ENCODE measurements around the gene LRRN3.

Gene LRRN3

DNA sequence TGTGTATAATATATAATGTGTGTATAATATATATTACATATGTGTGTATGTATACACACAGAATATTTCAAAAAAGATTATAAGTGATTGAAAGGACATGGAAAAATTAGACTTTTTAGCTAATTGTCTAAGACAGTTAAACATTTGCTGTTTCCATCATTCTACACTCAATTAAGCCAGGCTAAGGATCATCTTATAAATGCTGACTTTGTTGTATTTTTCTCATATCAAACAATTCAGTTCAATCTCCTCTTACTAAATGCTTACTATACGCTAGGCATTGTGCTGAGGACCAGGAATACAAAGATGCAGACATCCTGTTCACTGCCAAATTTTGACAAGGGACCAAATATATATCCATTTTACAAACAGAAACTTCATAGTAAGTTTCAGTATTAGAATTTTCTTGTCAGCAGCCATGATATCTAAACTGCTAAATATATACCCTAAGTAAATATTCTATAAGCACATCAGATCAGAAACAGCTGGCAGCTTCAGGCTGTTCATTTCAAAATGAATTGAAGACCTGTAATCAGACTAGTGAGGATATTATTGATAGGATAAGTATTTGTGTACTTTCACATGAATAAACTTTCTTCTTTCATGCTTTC is 10.3 kb upstream of the LRRN3 start:
- DNase-seq, result no peak

DNA sequence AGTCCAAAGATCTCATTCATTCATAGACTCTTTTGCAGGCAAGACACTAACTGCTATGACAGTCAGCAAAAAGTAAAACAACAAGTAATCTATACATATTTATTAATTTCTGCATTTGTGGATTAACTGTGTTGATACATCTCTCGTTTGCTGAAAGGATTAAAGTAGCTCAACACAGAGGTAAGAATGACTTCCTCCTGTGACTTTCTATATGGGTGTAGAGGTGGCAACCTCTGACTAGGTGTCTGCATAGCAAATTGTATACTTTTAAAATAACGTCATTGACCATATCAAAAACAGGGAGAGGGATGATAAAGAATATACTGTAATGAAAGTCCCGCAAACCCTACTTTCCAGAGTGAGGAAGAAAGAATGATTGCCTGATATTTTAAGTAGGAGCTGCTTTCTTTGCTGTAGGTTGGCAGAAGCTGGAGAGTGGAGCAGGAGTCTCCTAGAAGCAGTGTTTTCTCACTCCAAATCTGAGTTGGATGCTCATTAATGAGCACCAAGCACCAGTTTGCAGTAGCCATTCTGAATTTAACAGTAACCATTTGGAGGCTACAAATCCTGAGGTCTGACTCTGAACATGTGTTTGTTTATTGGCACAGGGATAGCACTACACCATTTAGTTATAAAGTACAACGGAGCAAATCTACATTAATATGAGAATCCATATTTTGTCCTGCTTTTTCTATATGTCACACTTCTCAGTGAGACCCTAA is 9.2 kb upstream of the LRRN3 start:
- no peak for DNase-seq

DNA sequence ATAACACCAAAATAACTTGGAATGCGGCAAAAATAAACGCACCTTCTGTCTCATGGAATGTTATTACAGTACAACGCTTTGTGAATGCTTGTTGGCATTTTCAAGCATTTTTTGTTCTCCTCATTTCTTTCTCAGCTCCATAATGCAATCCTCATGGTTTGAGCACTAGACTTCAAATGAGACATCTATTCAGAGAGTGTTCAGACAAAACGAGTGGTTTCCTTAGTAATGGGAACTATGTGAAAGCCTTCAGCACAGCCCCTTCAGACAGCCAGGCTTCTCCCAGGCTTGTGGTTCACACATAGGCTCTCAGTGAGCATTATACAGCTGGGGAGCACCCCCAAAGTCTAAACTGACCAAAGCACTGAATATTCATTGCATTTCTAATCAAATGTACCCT is 8.6 kb upstream of the LRRN3 start:
- no peak for DNase-seq

DNA sequence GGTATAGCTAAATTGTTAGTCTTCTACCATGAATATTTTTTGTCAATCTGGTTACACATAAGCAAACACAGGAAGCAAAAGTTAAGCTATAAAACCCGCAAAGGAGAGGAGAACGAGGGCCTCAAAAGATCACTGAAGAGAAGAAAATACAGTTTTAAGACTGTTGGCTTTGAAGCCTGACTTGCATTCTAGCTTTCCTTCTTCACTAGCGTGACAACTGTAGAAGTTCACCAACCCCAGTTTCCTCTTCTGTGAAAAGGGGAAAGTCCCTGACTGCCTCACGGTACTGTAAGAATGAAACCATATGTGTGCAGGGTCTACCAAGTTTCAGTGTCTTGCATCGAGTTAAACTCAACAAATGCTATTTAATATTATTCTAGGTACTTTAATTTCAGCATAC is 7.5 kb upstream of the LRRN3 start:
- DNase-seq, result peak; percentile 42

DNA sequence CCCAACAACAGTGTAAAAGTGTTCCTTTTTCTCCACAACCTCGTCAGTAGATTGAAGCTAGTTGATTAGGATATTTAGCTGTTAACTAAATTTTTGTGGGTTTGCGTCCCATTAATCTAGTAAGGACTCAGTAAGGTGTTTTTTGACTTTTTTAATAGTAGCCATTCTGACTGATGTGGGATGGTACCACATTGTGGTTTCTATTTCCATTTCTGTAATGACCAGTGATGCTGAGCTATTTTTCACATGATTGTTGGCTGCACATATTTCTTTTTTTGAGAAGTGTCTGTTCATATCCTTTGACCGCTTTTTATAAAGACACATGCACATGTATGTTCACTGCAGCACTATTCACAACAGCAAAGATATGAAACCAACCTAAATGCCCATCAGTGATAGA is 5.6 kb upstream of the LRRN3 start:
- no peak for DNase-seq

DNA sequence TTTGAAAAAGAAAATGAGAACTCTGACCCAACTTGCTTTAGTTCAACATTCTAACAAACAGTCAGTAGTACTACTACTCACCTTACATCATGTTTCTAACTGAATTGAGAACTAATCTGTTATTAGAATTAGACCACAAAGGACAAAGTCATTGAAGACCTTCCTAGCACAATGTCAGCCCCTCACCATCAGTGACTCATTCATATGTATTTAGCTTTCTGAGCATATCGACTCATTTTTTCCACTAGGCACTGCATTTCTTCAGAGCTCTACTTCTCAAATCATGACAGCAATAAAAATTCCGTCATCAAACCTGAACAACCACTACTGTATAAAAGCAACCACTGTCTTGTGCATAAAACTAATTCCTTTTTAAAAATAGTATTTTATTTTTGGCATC is 4.4 kb upstream of the LRRN3 start:
- no peak for DNase-seq

DNA sequence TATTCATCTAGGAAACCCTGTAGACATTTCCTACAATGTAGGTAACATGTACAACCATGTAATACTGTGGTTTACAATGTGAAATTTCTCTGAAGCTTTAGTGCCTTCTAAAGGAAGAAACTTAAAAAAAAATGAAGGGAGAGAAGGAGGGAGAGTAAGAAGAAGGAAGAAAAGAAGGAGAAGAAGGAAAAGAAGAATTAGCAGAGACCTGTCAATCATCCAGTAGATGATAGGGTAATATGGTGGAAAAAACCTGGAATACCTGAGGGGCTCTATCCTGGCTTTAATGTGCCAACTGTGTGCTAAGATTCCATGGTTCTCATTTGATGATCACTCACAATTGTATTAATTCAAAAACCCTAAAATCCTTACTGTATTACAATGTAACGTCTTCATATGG is 2.6 kb upstream of the LRRN3 start:
- DNase-seq, result no peak

DNA sequence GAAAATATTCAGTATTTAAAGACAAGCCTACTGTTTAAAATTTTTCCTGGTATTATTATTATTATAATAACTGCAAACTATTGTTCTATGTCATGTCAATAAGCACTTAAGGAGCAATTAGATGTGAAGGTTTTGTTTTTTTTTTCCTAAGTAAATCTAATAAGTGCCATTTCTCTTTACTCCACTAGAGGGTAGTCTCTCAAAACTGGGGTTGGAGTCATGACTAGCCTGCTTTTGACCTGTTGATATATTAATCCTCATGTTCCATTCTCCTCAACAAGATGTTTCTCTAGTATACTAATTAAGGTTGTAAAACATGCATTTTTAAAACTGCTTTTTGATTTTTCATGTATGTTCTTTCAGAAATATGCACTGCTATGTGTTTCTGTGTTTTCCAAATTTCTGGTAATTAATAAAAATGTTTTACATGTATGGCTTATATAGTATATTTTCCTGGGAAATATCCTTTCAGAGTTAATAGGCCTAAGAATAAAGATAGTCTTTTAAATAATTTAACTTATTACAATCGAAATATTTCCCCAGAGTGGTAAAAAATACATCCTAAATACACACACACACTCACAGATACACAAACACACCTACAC is 1.0 kb upstream of the LRRN3 start:
- DNase-seq, result no peak

DNA sequence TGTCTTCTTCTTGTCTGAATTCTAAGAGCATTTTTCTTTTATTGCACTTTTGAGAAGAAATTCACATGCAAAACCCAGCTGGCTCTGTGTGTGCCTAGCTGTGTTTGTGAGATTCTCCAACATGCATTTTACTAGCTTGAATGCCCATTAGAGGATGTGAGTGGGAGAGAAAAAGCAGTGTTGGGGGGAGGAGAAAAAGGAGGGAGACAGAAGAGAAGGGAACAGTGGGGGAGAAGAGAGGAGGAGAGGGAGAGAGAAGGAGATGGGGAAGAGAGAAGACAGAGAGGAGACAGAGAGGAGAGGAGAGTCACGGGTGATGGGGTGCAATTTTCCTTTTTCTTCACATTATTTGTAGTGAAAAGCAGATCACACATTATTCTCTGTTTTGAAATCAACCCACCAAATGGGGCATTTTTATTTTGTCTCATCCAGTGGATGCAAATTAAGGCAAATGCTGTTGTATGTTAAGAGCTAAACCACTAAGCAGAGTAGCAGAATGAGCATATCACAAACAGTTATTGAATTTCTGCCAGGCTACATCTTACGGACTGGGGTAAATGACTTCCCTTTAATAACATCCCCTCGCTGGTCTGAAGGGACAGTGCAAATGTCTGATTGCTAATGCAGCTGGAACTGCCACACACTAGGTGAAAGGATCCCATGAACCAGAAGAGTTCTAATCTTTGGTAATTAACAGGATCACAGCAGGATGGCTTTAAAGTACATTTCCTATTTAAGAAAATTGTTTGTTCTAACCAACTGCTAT is 849 bp downstream of the LRRN3 start:
- DNase-seq, result no peak

DNA sequence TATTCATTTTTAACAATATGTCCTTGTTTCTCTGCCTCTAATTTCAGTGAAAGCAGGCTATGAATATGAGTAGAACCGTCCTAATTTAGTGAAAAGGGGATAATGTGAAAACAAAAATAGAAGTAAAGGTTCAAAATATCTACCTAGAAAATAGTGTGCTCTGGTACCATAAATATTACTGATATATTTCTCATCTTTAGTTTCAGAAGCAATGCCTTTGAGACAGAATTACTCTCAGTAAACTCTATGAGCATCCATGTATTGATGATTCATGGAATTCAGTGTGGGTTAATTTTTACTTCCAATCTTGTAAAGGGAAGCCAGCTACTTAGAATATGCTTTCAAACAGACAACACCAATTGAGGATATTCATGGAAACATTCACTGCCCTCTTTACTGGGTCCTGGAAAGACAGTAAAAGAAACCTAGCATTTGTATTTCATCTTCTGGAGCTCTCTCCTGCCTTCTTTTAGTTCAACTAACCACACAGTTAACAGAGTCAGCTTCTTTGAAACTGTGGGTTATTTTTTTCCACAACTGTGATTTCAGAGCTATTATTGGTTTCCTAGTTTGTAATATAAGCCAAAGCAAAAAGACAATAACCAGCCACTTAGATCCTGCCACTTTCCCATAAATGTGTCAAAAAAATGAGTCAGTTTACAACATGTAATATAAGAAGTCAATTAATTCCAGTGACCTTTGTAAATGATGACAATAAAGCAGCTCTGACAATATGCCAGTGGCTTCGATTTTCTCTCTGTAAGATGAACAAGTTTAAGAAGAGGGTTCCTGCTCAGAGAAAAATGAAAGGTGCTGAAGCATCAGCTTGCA is 1.7 kb downstream of the LRRN3 start:
- no peak for DNase-seq

DNA sequence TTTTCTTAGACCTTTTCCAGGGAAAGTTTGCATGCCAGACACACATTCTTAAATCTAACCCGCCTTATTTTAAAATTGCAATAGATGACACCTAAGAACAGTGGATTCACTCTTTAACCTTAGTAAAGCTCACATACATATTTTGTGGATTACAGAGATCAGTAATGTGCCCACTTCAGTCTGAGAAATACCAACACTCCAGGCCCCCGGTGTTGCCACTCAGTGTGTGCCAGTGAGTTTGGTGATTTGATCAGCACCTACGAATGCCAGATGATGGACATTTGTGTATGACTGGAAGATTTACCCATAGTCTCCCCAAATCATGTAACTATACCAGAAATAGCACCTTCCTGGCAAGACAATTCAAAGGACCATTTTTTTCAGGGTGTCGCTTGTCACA is 2.6 kb downstream of the LRRN3 start:
- DNase-seq, result no peak

DNA sequence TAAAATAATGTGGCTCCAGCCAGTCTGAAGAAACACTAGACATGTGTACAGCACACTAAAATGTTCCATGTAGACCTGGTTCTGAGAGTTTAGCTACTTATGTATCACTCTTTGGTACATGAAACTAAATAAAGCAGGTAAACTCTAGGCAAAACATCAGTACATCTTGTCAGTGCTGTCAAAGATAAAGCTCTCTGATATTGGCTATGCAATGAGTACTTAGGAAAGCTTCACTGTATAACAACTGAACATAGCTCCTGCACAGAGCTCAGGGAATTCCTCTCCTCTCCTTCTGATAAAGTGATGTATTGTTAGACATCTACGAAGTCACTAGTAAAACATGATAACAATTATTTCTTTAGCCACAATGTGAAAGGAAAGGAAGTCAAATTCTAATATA is 3.5 kb downstream of the LRRN3 start:
- no peak for DNase-seq

DNA sequence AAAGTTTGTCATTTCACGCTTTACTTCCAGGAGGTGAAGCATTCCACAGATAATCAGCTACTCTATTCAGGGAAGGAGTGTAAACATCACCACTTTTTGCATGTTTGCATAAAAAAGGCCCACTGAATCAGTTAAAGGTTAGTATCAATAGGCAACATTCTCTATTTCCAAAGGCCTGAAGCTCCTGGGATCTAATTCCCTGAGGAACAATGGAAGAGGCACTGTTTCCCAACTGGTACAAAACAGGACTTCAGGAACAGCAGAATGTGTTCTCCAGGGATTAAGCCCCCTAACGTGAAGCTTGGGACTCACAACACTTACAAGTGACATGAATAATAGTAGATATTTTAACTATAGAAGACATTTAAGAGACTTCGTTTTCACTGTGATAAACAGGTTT is 6.1 kb downstream of the LRRN3 start:
- no peak for DNase-seq

DNA sequence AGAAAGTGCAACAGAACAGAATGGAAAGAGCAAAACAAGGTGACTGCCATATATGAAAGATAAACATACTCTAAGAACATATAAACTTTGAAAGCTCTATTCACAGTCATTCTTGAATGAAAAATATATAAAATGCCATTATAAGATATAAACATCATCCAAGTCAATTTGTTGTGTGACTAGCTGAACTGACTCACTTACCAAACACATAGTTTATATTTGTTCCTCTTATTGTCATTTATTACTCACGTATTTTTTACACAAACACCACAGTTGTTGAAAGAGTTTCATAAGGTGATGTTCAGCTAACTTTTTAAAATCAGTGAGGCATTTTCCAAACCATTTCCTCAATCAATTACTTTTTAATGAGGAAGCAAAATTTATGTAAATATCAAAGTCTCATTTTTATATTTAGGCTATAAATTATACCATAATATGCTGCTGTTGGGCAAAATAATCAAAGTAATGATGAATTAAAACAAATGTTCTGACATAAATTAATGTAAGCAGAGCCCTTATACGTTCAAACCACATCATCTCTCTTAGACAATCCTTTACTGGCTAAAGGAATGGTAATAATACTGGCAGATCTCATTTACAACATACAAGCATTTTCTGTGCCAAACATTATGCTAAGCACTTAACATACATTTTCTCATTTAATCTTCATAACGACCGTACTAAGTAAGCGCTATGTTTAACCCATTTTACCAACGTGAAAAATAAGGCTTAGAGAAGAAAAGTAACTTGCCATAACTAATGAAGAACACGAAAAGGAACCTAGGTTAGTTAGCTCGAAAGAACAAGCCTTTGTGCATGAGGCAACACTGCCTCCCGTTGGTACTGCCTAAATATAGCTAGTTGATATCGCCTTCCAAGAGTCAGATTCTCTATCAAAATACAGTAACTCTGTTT is 7.3 kb downstream of the LRRN3 start:
- peak; percentile 70 for DNase-seq

DNA sequence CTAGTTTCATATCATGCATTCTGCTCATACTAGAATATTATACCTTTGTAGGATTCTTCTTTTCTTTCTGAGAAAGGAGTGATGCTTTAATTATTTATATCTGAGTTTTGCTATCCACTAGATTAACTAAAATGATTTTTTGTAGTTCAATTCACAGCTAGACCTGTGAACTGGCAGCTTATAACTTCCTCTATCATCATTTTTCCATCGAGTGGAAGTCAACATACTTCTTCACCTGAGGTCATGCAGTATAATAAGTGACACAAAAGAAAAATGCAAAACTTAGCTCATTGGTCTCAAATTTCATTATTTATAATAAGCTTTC is 8.0 kb downstream of the LRRN3 start:
- no peak for DNase-seq

DNA sequence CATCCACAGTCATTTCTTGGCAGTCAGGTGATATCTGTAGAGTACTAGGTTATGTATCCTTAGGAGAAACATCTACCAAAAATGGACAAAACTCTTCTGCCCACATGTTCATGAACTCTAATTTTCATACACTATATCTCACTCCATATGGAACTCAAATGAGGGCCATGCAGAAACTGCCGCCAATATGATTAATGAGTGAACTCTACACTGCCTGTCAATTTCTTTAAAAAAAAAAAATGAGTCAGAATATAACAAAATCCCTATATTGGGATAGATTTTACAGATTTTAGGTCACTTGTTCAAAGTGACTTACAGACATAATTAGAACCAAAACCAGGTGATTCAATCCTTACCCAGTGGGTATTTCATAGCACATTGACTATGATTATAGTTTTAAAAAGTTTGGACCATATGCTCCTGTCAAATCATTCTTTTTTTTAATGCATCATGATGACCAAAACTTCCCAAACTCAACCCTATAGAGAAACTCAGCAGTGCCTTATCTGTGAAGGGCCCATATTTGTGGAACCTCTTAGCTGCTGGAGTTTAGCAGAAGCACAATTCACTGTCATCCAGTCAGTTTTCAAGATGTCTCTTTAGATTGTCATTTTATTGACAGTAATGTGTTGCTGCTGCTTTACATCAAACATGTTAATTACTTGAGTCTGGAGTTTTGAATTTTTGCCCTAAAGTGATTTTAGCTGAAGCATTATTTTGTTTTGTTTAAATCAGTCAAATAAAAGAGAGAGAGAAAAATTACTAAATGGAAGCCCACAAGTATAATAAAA is 11.1 kb downstream of the LRRN3 start:
- no peak for DNase-seq

DNA sequence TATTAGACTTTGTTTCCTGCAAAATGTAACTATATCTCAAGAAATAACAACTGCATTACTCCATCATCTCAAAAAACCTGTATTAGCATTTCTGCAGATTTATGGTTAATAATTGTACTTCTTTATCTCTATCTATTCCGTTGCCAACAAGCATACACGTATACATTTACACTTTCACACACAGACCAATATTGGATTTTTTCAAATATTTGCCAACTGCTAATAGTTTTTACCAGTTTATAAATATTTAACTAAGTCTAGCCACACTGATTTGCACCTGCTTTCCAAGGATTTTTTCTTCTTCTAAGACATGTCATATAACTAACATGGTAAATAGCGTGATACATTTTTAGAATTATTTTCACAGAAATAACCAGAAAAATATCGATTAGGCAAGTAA is 12.2 kb downstream of the LRRN3 start:
- no peak for DNase-seq

DNA sequence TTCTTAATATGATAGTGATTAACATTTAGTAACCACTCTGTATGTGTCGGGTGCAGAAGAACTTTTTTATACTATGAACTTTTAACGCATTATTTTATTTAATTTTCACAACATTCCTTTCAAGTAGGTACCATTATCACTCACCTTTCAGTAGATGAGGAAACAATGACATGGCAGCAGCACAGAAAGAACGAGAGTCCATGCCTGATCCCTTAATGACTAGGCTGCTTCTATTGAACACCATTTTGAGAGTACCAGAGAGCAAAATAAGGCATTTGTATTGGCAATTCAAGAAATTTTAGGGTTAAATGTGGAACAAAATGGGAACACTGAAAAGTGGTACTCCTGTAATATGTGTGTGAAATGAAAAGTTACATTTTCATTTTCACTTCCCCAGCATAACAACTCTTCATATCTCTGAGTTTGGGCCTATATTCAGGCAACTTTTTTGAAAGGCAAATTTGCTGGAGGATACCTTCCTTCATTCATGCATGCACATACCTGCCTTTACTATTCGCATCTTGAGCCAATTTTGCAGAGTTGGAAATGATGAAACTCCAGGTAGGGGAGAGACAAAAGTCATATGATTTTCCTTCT is 12.8 kb downstream of the LRRN3 start:
- DNase-seq, result no peak

DNA sequence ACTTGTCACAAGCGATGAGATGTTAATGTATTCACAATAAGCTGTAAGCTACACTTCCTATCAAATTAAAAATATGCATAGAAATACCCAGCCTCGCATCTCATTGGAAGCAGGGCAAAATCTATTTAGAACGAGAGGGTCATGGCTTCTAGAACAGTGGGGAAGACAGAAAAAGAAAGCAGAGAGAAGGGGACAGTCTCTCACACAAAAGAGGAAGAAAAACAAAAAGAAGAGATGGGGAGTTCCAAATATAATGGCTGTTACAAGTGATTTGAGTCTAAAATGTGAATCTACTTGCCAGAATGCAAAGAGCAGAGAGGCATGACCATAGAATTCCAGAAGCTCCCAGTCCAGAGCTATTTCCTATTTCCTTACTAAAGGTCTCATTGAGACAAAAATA is 13.8 kb downstream of the LRRN3 start:
- DNase-seq, result no peak

DNA sequence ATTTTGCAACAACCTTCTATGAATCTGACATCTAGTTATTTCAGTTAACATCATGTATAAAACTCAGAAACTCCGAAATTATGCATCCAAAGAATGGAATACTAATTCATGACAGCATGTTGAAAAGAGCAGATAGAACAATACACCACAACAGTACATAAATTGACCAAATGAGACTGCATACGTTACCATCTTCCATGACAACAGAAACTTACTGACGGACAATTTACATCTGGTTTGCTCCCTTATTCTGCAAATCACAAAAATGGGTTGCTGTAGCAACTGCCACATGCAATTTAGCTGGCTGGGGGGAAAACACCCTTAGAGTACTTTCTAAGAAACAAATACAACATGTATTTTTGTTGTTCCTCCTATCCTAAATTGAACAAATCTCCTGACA is 14.3 kb downstream of the LRRN3 start:
- DNase-seq, result no peak

DNA sequence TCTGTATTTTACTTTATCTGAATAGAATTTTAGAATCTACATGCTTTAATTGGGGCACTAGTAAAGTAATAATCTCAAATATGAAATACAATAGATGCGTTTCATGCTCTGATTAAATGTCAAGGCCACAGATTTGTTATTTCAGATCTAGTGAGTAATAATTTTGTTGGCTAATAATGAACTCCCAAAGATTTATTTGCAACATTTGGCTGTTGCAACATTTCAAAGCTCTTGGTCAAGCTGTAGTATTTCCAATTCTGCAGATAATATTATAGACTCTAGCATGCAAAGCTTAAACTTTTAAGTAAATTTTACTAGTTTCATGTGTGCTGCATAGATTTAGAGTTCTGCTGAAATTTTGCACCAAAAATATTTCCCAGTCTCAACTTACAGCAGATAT is 16.7 kb downstream of the LRRN3 start:
- DNase-seq, result no peak

Measured in activated naive CD4-positive, alpha-beta T cell treated with anti-CD3 and anti-CD28 coated beads, Interleukin-2, amount 50 U/mL, for 16 hours (primary cell).